Colonic mucosa (tissue), 4 donors: ENCODE data around the gene LIPG. TPM values are rescaled to one million over a fixed set of nuclear protein-coding genes. Genes with fewer than 3 reads are reported as not detected.
"Not testable (repeated sequence)": the region's sequence is repeated elsewhere in the genome, so short reads cannot be mapped to it uniquely, and the experiment has no call there.

Experiments
- DNase-seq: peaks from one replicate; pipeline ENCODE4 v3.0.0-alpha.2; 2020
- H3K27ac ChIP-seq: fragments of 200-600 bp; one replicate; pipeline ENCODE4 v1.8.0; 2021
- H3K27me3 ChIP-seq: fragments of 200-600 bp; one replicate; pipeline ENCODE4 v1.8.0; 2021
- H3K36me3 ChIP-seq: fragments of 200-600 bp; one replicate; pipeline ENCODE4 v1.8.0; 2021
- H3K4me1 ChIP-seq: fragments of 200-600 bp; one replicate; pipeline ENCODE4 v1.8.0; 2021; ENCODE audit warnings: mild to moderate bottlenecking
- H3K4me3 ChIP-seq: fragments of 200-600 bp; one replicate; pipeline ENCODE4 v1.8.0; 2021
- H3K9ac ChIP-seq, 2 donors: one replicate each; pipeline ENCODE4 v1.7.0; 2013; ENCODE audit warnings: control low read depth in 2 of 2, low read depth in 2 of 2, low read length in 2 of 2
- H3K9me3 ChIP-seq: fragments of 200-600 bp; one replicate; pipeline ENCODE4 v1.8.0; 2021
- CTCF ChIP-seq: fragments of 200-600 bp; IDR thresholded peaks from one replicate; pipeline ENCODE4 v1.8.0; 2022; ENCODE audit warnings: antibody characterized with exemption, mild to moderate bottlenecking
- intact Hi-C: fragments of 100-400 bp; cut with DNase I; formaldehyde crosslinking; loops from one replicate; pipeline ENCODE4 v1.14.1; 2022
- total RNA-seq, 2 donors: library from RNA; stranded (reverse); fragmentation: NEBNext Ultra II Directional in 1 of 2; extraction: Animal tissue kit (Norgen Biotek cat#: 25700) in 1 of 2; gene quantifications; one replicate each; pipeline ENCODE4 v1.2.1, GENCODE V29; 2021
- donor health status: healthy.
- donor health status: DM: no; HTN: no; CAD: no.
- donor health status: DM: no; HTN: no; CAD: no.

Gene LIPG
- total RNA-seq, 2 donors from 2014 or later: 25.5 to 32.1 TPM

GRCh38 chr18:49519101-49519971, 42.5 kb upstream of the LIPG start:
- Histone ChIP-seq H3K4me1 (no peaks in the 10 kb centered on the region), H3K4me3 (no peak overlapping the region), H3K27me3 (no peaks in the 10 kb centered on the region), H3K36me3 (no peaks in the 10 kb centered on the region), H3K9ac (no peak overlapping the region), H3K27ac (no peak overlapping the region), H3K9me3 (no peaks in the 10 kb centered on the region)
- TF ChIP-seq CTCF: no peak
- intact Hi-C loops: no loop called here
- no peak for DNase-seq

- Histone ChIP-seq H3K36me3 (no peaks in the 10 kb centered on the region), H3K27ac (no peak overlapping the region), H3K9ac (no peak overlapping the region), H3K27me3 (no peaks in the 10 kb centered on the region), H3K4me1 (no peaks in the 10 kb centered on the region), H3K9me3 (no peaks in the 10 kb centered on the region), H3K4me3 (no peak overlapping the region)
- no peak for TF ChIP-seq CTCF
- DNase-seq: no peak
- intact Hi-C loops: no loop called here
These were observed 41.2 kb upstream of the LIPG start for GRCh38 chr18:49520661-49521145.

- Histone ChIP-seq H3K9ac (no peak overlapping the region), H3K27ac (no peak overlapping the region), H3K36me3 (no peaks in the 10 kb centered on the region), H3K9me3 (no peaks in the 10 kb centered on the region), H3K4me1 (no peaks in the 10 kb centered on the region), H3K27me3 (no peaks in the 10 kb centered on the region), H3K4me3 (no peak overlapping the region)
- intact Hi-C loops: no loop called here
- DNase-seq: no peak
- TF ChIP-seq CTCF: no peak
These were observed 40.5 kb upstream of the LIPG start for GRCh38 chr18:49521216-49521835.

GRCh38 chr18:49523580-49524093, 38.2 kb upstream of the LIPG start:
- not testable (repeated sequence) for H3K4me1 ChIP-seq, H3K36me3 ChIP-seq, DNase-seq

GRCh38 chr18:49524349-49524748, 37.5 kb upstream of the LIPG start:
- no peaks in the 10 kb centered on the region for H3K4me1 ChIP-seq
- no peaks in the 10 kb centered on the region for H3K9me3 ChIP-seq
- no peak overlapping the region for H3K9ac ChIP-seq
- intact Hi-C loops: no loop called here
- no peak overlapping the region for H3K4me3 ChIP-seq
- H3K27ac ChIP-seq: no peak overlapping the region
- H3K36me3 ChIP-seq: no peaks in the 10 kb centered on the region
- no peaks in the 10 kb centered on the region for H3K27me3 ChIP-seq
- no peak for DNase-seq
- no peak for TF ChIP-seq CTCF

More at GRCh38 chr18:49523580-49524093, 38.2 kb upstream of the LIPG start:
- H3K27ac ChIP-seq, H3K9me3 ChIP-seq, H3K27me3 ChIP-seq, H3K9ac ChIP-seq, intact Hi-C loops, H3K4me3 ChIP-seq: not testable (repeated sequence)
